ENCODE measurements around the gene RFX1.
"Not testable (repeated sequence)": the region's sequence is repeated elsewhere in the genome, so short reads cannot be mapped to it uniquely, and the experiment has no call there.

RFX1 gene

GRCh38 chr19:14006085-14006765 is at the start of gene RFX1:
RFX1 (minus strand) TSS chr19:14006320; CDS start chr19:13993843, 12,477 bp downstream.
- DNase-seq, result peak; percentile 99

GRCh38 chr19:14055396-14055795 is 49.3 kb upstream of the RFX1 start:
- DNase-seq, result no peak

GRCh38 chr19:14054721-14055120 is 48.6 kb upstream of the RFX1 start:
- DNase-seq, result no peak

- DNase-seq, result no peak
Observed at GRCh38 chr19:14054099-14054498, 48.0 kb upstream of the RFX1 start.

- DNase-seq, result no peak
Observed at GRCh38 chr19:14053500-14053899, 47.4 kb upstream of the RFX1 start.

- DNase-seq, result no peak
Observed at GRCh38 chr19:14053032-14053431, 46.9 kb upstream of the RFX1 start.

- DNase-seq, result no peak
Observed at GRCh38 chr19:14052470-14052869, 46.4 kb upstream of the RFX1 start.

- DNase-seq, result no peak
Observed at GRCh38 chr19:14051980-14052379, 45.9 kb upstream of the RFX1 start.

- DNase-seq, result not testable (repeated sequence)
Observed at GRCh38 chr19:14050961-14051360, 44.8 kb upstream of the RFX1 start.

GRCh38 chr19:14050512-14050911 is 44.4 kb upstream of the RFX1 start:
- no peak for DNase-seq

GRCh38 chr19:14048443-14049153 is 42.5 kb upstream of the RFX1 start:
- DNase-seq, result no peak

GRCh38 chr19:14047866-14048265 is 41.7 kb upstream of the RFX1 start:
- DNase-seq, result not testable (repeated sequence)

- DNase-seq, result not testable (repeated sequence)
Observed at GRCh38 chr19:14042659-14043608, 36.8 kb upstream of the RFX1 start.

GRCh38 chr19:14039181-14039580 is 33.1 kb upstream of the RFX1 start:
- no peak for DNase-seq

GRCh38 chr19:14035706-14036105 is 29.6 kb upstream of the RFX1 start:
- no peak for DNase-seq

- not testable (repeated sequence) for DNase-seq
Observed at GRCh38 chr19:14035159-14035558, 29.0 kb upstream of the RFX1 start.

- DNase-seq, result no peak
Observed at GRCh38 chr19:14033946-14034345, 27.8 kb upstream of the RFX1 start.

GRCh38 chr19:14031719-14032480 is 25.8 kb upstream of the RFX1 start, which contains the start of gene IL27RA:
IL27RA (plus strand) TSS chr19:14031762; CDS start chr19:14031873, 111 bp downstream.
- DNase-seq, result no peak

GRCh38 chr19:14030997-14031718 is 25.0 kb upstream of the RFX1 start:
- DNase-seq, result no peak

GRCh38 chr19:14028901-14029300 is 22.8 kb upstream of the RFX1 start:
- no peak for DNase-seq

GRCh38 chr19:14027856-14028450 is 21.8 kb upstream of the RFX1 start, which contains the start of gene RLN3:
RLN3 (plus strand) TSS chr19:14028148; CDS start chr19:14028205, 57 bp downstream.
- no peak for DNase-seq

Measured in SIG-M5 (cell line).